Epithelial cell of proximal tubule (primary cell): Measurements from ENCODE around the gene HSD17B12. TPM values are rescaled to one million over a fixed set of nuclear protein-coding genes. Genes with fewer than 3 reads are reported as not detected.

Experiments used
- DNase-seq: peaks from one replicate; pipeline ENCODE4 v3.0.0-alpha.2; 2011; ENCODE audit warnings: low read depth
- H3K4me3 ChIP-seq: 2 replicates; pipeline ENCODE4 v1.5.1; 2011; ENCODE audit warnings: low read depth, mild to moderate bottlenecking, low read length
- total RNA-seq: library from RNA; depleted of rRNA; stranded (reverse); fragments of >200 nt; gene quantifications from 2 replicates; pipeline ENCODE4 v1.2.3, GENCODE V29; 2015
- TF ChIP-seq, protein P1 (sequence below): conservative IDR thresholded peaks from 2 replicates; pipeline ENCODE4 v1.5.1; 2012; ENCODE audit warnings: low read depth, mild to moderate bottlenecking, low read length

Gene HSD17B12
- total RNA-seq, 1 donor from 2014 or later: 49.5 TPM

DNA sequence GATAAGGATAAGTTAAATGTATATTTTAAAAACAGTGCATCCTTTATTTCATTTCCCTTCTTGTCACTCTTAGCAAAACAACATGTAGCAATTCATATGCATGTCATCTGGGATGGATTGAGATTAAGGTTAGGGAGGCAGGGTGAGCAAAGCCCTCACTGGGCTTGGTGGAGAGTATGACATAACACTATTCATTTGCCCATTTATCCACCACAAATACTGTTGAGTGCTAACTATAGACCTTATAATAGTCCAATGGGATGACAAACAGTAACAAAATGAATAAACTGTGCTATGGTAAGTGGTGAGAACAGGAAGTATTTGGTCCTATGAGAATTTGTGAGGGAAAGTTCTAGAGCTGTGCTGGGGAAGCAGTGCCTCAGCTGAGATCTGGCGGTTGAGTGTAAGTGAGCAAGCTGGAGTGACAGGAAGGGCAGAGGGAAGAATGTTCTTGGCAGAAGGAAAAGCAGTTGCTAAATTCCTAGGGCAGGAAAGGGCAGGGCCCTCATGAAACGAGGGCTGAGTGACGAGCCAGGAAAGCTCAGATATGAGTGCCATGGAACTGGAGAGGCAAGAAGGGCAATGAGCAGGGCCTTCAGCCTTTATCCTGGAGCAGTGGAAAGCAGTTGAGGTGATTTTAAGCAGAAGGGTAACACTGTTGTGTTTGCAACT is 6.7 kb downstream of the HSD17B12 start:
- no peak for DNase-seq
- no peak overlapping the region for H3K4me3 ChIP-seq
- TF ChIP-seq, protein P1, sequence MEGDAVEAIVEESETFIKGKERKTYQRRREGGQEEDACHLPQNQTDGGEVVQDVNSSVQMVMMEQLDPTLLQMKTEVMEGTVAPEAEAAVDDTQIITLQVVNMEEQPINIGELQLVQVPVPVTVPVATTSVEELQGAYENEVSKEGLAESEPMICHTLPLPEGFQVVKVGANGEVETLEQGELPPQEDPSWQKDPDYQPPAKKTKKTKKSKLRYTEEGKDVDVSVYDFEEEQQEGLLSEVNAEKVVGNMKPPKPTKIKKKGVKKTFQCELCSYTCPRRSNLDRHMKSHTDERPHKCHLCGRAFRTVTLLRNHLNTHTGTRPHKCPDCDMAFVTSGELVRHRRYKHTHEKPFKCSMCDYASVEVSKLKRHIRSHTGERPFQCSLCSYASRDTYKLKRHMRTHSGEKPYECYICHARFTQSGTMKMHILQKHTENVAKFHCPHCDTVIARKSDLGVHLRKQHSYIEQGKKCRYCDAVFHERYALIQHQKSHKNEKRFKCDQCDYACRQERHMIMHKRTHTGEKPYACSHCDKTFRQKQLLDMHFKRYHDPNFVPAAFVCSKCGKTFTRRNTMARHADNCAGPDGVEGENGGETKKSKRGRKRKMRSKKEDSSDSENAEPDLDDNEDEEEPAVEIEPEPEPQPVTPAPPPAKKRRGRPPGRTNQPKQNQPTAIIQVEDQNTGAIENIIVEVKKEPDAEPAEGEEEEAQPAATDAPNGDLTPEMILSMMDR: no peak

DNA sequence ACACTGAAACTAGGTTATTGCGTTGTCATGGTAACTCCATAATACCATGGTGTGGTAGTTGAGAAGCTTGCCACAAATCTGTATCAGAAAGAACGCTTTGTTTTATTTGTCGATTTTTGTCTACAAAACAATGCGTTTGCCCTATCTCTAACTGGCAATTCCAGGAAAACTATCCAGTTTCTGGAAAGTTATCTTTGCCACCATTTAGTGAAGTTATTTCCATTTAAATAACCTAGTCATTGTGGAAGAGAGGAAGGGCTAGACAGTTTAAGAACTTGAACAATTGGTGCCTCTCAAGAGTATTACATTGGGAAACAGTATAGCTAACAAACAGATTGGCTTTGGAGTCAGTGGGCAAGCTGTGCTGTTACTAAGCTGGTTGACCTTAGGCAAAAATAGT is 7.9 kb downstream of the HSD17B12 start:
- DNase-seq: no peak
- TF ChIP-seq, protein P1: no peak

DNA sequence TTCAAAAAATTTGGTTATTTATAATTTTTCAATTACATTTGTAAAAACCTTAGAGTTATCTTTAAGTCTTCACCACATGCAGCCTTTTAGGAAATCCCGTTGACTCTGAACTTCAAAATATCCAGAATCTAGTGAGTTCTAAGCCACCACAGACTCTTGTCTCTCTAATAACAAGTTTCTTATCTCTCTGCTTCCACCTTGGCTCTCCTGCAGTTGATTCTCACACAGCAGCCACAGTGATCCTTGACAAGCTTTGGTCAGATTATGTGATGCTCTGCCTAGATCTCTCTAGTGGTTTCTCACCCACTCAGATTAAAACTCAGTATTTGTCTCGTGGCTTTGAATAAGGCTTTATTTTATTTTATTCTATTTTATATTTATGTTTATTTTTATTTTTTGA is 8.6 kb downstream of the HSD17B12 start:
- H3K4me3 ChIP-seq: no peak overlapping the region
- DNase-seq: no peak
- TF ChIP-seq, protein P1: no peak

More for the DNA sequence above, 7.9 kb downstream of the HSD17B12 start:
- no peak overlapping the region for H3K4me3 ChIP-seq

DNA sequence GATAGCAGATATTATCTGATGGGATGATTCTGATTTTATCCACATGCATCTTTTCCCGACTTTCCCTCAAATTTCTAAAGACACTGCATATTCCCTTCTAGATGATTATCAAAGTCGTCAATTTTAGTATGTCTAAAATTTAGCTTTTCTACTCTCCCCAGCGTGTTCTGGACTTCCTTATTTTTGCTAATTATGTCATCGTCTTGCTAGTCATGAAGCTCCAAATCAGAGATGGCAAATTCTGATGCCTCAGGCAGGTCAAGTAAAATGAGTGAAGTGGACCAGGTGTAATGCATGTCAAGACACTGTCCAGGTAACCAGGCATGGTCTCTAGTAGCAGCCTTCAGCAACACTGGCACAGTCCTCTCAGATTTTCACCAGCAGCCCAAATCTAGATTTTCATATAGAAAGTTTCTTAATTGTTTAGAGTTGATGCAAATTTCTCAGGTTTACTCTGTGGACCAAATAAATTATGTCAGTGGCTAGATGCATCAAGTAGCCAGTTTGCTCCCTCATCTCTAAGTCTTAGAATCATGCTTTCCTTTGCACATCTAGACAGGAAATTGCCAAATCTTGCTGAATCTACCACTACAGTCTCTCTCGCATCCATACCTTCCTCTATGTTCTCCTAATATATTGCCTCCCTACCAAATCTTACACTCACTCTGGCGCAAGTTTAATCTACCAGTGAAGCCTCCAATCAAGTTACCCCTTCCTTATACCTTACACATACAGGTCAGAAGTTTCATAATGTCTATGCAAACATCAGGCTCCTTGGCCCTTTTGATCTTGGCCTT is 10.6 kb downstream of the HSD17B12 start:
- TF ChIP-seq, protein P1: no peak
- DNase-seq: no peak
- no peak overlapping the region for H3K4me3 ChIP-seq

DNA sequence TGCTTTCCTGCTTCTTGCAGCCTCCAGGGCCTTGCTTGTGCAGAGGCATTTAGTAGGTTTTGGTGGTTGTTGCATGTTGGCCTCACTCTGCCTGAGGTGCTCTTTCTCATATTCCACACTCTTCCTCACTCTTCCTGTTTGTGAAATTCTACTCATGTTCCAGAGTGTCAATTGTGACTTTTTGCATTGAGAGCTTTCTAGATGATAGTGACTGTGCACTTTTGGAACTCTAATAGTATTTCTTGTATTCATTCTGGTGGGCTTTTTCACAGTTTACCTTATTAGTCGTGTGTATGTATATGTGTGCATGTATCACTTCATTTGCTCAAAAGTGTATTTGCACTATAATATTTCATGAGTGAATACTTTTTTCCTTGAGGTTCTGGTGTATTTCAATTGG is 11.3 kb downstream of the HSD17B12 start:
- TF ChIP-seq, protein P1: no peak
- DNase-seq: no peak
- H3K4me3 ChIP-seq: no peak overlapping the region

DNA sequence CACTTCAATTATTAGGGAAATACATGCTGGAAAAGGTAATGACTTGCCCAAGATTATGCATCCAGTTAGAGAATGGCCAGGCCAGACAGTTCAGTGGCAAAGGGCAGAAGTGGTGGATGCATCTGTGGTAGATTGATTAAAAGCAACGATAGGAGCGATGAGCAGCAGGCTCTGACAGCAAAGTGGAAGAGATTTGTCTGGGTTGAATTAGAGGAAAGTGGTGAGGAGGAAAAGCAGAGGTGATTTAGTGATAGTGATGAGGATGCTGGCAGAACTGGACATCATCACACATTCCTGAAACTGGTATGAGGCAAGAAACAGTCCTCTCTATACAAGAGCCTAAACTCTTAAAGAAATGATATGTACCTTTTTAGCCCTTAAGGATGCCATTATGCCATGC is 12.5 kb downstream of the HSD17B12 start:
- no peak overlapping the region for H3K4me3 ChIP-seq
- DNase-seq: no peak
- TF ChIP-seq, protein P1: no peak
